ENCODE results near the gene ZGRF1. TPM values are rescaled to one million over a fixed set of nuclear protein-coding genes. Genes with fewer than 3 reads are reported as not detected.
"Not testable (repeated sequence)": the region's sequence is repeated elsewhere in the genome, so short reads cannot be mapped to it uniquely, and the experiment has no call there.

The ZGRF1 gene
- total RNA-seq, 2 donors from 2014 or later = 2.0 to 4.1 TPM

DNA sequence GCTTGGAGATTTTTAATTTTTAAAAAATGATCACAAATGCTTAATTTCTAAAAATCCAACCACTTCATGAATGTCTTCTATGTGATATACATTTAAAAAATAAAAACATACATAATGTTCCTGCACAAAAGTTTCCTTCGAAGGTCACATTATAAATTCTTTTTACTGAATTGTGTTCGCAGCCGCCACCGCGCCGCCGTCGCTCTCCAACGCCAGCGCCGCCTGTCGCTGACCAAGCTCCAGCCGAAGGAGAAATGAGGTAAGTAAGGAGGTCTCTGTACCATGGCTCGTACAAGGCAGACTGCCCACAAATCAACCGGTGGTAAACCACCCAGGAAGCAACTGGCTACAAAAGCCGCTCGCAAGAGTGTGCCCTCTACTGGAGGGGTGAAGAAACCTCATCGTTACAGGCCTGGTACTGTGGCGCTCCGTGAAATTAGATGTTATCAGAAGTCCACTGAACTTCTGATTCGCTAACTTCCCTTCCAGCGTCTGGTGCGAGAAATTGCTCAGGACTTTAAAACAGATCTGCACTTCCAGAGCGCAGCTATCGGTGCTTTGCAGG lies 71.9 kb downstream of the ZGRF1 start:
- no peak for ATAC-seq
- intact Hi-C loops (cut with DNase I, micrococcal nuclease) = no loop called here
- no peak for DNase-seq

DNA sequence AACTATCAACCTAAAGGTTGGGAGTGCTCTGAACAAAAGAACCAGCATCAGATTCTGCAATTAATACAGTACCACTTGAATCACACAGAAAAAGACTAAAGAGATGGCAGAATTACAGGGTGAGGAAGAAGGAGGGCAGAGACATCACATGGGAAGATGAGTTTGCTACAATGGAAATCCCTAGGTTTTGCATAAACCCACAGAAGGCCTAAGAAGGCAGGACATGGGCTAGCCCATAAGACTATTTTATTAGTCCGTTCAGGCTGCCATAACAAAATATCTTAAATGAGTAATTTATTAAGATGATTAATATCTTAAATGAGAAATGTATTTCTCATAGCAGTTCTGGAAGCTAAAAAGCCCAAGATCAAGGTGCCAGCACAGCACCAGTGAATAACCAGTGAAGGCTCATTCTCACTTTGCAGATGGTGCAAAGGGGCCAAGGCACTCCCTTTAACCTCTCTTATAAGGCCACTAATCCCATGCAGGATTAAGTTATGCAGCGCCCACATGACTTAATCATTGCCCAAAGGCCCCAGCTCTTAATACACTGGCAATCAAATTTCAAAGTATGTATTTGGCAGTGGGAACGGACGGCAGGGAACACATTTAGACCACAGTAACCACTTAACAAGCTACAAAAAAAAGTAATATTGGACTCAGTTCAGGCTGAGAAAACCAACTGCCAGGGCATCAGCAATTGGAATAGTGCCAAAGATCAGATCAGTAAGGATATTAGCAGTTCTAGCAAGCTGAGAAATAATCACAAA lies 73.1 kb downstream of the ZGRF1 start:
- intact Hi-C loops (cut with DNase I, micrococcal nuclease) = no loop called here
- no peak for ATAC-seq

DNA sequence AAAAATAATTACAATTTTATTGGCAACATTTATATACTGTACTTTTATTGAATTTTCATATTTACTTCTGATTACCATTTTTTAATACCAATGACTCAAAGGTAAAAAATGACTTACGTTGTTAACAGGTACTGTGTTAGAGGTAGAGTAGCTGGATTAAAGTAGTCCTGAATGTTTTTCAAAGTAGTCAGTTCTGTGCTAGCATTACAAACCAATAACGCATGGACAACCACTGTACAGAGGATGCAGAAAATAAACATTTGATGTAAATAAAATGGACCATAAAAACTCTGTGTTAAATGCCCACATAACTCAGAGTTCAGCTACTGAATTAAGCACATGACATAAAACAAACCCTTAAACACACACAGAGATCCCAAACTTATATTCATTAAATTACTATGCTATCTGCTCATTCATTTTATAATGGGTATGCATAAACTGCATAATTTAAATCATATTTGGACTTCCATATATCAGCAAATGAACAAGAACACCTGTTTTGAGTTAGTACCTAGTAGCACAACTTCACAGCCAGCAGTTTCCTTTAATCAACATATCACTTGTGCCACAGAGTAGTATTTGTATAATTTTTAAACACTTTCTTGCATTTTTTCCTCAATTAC lies 74.3 kb downstream of the ZGRF1 start:
- DNase-seq (no peak), ATAC-seq (no peak)
- intact Hi-C loops (cut with DNase I, micrococcal nuclease) = no loop called here

More for the DNA sequence above, 73.1 kb downstream of the ZGRF1 start:
- no peak for DNase-seq

DNA sequence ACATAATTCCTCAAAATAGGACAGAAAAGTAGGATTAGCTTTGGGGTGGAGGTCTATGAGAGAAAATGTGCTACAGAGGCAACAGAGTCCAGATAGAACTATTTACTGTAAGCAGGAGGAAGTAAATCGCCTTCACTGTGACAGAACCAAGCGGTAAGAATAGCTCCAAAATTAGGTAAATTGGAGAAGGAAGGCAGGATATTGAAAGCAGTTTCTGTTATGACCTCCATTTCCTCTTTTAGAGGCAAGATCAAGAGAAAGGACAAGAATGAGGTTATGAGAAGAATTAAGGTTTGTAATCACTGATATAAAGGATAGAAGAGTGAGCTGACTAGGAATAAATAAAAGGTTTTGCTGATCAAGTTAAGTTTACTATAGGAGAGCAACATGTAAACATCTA lies 76.6 kb downstream of the ZGRF1 start:
- ATAC-seq = no peak
- no peak for DNase-seq
- intact Hi-C loops (cut with DNase I, micrococcal nuclease) = no loop called here

DNA sequence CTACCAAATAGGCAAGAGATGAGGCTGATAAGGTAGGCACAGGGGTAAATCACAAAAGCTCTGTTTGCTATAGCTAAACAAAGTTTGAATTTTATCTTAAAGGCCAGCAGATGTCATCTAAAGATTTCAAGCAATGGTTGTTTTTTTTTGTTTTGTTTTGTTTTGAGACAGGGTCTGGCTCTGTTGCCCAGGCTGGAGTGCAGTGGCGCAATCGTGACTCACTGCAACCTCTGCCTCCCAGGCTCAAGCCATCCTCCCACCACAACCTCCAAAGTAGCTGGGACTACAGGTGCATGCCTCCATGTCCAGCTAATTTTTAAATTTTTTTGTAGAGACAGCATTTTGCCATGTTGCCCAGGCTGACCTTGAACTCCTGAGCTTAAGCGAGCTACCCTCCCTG lies 77.7 kb downstream of the ZGRF1 start:
- DNase-seq (no peak), ATAC-seq (no peak)
- intact Hi-C loops (cut with DNase I, micrococcal nuclease) = no loop called here

DNA sequence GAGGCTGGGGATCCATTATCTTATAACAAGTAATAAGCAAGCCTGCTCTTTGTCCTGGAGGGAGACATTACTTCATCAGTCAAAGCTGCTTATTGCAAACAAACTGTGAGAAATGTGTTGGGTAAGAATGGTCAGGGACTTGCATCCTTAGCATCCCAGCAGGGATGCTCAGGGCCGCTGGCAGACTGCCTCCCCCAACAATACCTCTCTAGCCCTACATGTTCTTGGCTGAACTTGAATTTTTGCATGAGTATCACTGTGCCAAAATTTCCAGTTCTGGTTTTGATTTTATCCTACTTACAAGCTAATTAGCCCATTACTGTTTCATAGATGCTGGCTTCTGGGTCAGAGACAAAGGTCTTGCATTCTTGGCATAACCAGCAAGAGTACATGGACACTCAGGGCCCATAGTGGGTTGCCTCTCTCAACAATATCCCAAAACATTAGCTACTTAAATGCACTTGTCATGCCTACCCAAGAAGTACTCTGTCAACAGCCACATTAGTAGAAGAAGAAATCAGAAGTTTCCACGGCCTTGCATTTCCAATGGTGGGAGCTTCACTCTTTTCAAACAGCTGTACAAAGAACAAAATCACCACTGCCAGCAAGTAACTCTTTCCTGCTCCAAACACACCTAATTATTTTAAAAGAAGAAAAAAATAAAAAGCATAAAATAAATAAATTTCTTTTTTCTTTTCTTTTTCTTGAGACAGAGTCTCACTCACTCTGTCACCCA lies 78.9 kb downstream of the ZGRF1 start:
- ATAC-seq (no peak), DNase-seq (no peak)
- intact Hi-C loops (cut with DNase I, micrococcal nuclease) = no loop called here

DNA sequence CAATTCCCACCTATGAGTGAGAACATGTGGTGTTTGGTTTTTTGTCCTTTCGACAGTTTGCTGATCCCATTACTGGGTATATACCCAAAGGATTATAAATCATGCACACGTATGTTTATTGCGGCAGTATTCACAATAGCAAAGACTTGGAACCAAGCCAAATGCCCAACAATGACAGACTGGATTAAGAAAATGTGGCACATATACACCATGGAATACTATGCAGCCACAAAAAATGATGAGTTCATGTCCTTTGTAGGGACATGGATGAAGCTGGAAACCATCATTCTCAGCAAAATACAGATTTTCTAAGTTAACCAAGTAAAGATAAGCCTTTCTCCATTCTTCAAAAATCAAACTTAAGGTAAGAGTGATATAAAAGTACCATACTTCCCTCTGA lies 82.4 kb downstream of the ZGRF1 start:
- ATAC-seq; intact Hi-C loops (cut with DNase I, micrococcal nuclease); DNase-seq: not testable (repeated sequence)

DNA sequence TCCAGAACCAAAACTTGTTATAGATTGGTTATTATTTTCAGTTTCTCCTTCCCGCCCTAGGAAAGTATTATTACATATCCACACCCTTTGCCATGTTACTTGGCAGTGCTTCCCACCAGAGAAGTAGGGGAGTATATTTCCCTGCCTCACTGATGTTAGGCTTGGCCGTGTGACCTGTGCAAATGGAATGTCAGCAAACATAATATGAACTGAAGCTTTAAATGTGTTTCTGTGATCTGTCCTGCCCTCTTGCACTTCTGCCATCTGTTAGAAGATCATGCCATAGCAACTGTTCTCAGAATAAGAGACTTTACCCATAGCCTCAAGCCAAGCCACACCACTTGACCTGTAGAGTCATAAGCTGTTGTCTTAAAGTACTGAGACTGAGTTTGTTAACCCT lies 84.0 kb downstream of the ZGRF1 start:
- intact Hi-C loops (cut with DNase I, micrococcal nuclease) = no loop called here
- ATAC-seq (no peak), DNase-seq (no peak)

DNA sequence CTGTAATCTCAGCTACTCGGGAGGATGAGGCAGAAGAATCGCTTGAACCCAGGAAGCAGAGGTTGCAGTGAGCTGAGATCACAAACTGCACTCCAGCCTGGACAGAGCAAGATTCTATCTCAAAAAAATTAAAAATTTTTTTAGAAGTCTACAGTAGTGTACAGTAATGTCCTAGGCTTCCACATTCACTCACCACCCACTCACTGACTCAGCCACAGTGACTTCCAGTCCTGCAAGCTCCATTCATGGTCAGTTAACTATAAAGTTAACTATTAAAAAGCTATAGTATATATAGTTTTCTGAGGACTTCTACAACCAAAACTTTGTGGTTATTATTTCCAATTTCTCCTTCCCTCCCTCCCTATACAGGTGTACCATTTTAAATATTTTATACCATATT lies 86.0 kb downstream of the ZGRF1 start:
- no peak for ATAC-seq
- intact Hi-C loops (cut with DNase I, micrococcal nuclease) = no loop called here
- no peak for DNase-seq

DNA sequence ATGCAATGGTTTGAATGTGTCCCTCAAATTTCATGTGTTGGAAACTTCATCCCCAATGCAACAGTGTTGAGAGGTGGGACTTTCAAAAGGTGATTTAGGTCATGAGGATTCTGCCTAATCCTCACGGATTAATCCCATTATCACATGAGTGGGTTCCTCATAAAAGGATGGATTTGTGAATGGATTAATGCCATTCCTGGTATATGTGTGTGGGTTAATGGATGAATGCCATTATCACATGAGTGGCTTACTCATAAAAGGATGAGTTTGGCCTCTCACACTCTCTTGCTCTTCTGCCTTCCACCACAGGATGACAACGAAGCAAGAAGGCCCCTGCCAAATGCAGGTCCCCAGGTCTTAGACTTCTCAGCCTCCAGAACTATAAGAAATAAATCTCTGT lies 90.2 kb downstream of the ZGRF1 start:
- no peak for DNase-seq
- ATAC-seq = no peak
- intact Hi-C loops (cut with DNase I, micrococcal nuclease) = no loop called here

DNA sequence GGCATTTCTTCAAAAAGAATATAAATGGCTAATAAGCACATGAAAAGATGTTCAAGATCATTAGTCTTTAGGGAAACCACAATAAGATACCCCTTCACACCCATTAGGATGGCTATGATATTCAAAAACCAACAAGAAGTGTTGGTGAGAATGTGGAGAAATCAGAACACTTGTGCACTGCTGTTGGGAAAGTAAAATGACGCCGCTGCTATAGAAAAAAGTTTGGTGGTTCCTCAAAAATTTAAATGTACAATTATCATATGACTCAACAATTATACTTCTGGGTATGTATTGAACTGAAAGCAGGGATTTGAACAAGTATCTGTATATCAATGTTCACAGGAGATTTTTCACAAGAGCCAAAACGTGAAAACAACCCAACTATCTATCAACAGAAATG lies 91.4 kb downstream of the ZGRF1 start:
- ATAC-seq (no peak), DNase-seq (no peak)
- intact Hi-C loops (cut with DNase I, micrococcal nuclease) = no loop called here

DNA sequence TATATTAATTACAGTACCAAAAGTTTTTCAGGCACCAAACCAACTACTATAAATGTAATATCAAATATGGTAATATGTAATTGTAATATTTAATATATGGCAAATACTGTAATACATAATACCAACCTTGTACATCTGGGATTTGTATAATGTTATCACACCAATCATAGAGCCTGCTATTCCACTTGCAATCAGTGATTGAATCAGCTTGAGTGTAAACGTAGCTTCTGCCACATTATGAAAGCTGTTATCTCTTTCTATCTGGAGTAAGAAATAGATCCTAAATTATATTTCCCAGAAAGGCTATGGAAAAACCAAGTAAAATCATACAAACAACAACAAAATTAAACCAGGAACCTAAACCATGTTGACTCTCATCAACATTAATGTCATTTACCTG lies 96.0 kb downstream of the ZGRF1 start:
- intact Hi-C loops (cut with DNase I, micrococcal nuclease) = no loop called here
- ATAC-seq (no peak), DNase-seq (no peak)

DNA sequence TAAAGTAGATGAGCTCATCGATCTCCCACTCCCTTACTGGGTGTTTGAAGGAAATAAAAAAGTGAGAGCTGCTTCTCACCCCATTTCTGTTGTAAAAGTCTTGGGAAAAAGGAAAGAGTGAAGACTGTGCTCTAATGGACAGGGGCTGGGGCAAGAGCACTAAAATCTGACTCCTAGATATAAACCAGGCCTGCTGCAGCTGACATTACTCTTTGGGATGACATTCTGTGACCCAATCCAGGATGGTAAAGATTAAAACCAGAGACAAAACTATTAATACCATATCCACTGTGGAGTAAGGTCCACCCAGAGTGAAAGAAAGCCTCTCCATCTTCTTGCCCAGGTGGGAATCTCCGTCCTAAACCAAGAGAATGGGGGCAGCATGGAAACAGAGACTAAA lies 100.6 kb downstream of the ZGRF1 start:
- ATAC-seq (no peak), DNase-seq (no peak)
- intact Hi-C loops (cut with DNase I, micrococcal nuclease) = no loop called here

DNA sequence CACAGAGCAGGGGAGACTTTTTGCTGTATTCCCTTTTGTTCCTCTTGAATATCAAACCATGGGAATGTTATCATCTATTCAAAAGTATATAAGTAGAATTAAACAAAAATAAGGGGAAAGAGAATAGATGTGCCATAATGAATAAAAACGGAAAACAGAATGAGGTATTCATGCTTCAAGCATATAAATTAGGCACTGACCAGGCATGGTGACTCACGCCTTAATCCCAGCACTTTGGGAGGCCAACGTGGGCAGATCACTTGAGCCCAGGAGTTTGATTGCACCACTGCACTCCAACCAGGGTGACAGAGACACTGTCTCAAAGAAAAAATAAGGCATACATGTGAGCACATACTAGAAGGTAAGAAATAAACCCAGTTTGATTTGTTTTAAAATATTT lies 104.4 kb downstream of the ZGRF1 start:
- ATAC-seq (no peak), DNase-seq (no peak)
- intact Hi-C loops (cut with DNase I, micrococcal nuclease) = no loop called here

DNA sequence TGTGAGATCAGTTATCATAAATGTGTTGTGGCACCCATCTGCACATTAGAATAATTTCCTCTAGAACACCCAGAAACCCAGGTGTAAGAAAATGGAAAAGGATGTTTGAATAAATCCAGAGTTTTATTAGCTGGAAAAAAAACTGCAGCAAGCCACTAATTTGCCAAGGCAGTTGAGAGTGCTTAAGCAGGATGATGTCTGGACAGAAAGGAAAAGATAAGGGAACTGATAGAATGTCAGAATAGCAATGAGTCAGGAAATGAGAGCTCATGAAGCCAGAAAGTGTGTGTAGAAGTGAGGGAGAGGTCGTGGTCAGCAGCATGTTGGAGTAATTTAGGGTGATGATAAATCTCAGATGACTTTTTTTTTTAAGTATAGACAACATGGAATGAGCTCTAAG lies 105.6 kb downstream of the ZGRF1 start:
- no peak for ATAC-seq
- DNase-seq = no peak
- intact Hi-C loops (cut with DNase I, micrococcal nuclease) = no loop called here

DNA sequence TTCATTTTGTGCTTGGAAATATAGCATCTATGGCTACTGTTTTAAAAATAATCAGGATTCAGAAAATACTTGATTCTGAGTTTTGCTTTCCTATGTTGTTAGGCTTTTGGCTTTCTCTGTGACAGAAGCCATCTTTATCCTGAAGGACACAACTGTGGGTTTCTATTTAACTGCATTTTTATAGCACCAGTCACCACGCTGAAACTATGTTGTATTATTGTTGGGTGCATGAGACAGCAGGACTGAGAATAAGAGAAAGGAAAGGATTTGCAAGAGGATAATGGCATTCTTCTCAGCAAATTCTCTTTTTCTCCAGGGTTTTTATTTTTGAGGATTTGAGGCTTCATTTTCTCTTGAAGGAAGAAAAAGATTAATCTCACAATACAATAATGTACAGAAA lies 110.6 kb downstream of the ZGRF1 start:
- ATAC-seq (no peak), DNase-seq (no peak)
- intact Hi-C loops (cut with DNase I, micrococcal nuclease) = loop anchor here in 1 of 2 donors (10.0 kb wide), 1 partner anchor 201 kb away; no protein-coding TSS in a partner anchor

DNA sequence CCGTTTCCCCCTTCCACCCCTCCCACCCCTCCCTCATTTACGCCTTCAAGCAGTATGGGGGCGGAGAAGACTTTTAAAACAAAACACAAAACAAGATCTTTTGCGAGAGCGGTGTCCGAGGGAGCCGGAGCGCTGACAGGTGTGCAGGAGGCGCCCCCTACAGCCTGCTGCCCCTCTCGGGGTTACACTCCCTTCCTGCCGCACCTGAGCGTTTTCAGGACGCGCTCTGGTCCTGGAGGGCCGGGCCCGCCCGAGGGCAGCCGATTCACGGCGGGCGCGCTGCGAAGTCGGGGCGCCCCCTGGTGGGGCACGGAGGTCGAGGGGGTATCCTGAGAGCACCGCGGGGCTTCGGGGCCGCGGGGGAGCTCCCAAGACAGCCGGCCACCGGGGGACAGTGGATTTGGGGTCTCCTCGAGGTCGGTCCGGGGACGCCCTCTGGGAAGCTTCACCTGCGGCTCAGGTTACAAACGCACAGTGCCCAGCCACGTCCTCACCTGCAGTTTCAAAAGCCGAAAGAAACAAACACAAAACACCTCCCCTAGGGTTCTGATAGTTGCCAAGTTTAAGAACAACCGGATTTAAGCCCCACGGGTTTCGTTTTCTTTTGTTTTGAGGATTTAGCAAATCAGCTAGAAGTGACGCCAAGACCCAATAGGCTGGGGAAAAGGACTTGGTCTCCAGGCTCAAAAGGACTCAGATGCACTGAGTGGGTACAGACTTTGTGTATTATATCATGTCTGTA lies 112.8 kb downstream of the ZGRF1 start:
- intact Hi-C loops (cut with DNase I, micrococcal nuclease) = loop anchor here in 1 of 2 donors (10.0 kb wide), 1 partner anchor 199 kb away; no protein-coding TSS in a partner anchor
- peak; percentile 58 to 78 for DNase-seq
- ATAC-seq = peak; percentile 97

DNA sequence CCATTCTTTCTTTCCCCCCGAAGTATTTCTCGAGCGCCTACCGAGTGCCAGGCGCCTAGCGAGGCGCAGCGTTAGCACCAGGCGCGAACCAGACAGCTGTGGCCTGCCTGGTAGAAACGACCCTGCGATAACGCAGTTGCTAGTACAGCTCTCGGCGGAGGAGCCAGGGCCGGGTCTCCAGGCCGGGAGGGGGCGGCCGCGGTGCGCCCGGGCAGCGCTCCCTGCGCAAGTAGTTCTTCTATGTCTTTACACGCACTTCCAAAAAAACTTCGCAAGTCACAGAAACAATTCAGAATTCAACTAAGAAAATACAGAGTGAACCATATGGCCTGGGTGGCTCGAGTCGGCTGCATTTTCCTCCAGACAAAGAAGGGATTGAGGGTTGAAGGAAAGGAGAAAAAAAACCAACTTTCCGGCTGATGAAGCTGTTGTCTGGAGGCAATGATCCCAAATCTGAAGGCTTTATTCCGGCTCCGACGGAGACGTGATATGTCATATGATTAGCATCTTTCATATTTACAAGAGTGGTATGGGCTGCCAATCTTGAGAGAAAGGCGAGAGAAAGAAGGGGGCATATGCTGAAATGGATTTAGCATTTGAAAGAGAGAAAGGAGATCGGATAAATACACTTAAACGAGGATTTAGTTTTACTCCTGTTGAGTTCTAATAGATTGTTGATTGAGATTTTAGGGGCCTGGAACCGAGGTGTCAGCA lies 113.5 kb downstream of the ZGRF1 start:
- DNase-seq (peak in 1 of 2 donors; percentile 40), ATAC-seq (peak; percentile 74)
- intact Hi-C loops (cut with DNase I, micrococcal nuclease) = loop anchor here in 1 of 2 donors (10.0 kb wide), 1 partner anchor 198 kb away; no protein-coding TSS in a partner anchor
